ENCODE measurements around the gene SPDYE6.
A peak's percentile ranks its signal among the peaks of the same experiment; 100 is the strongest.
"Not testable (repeated sequence)": the region's sequence is repeated elsewhere in the genome, so short reads cannot be mapped to it uniquely, and the experiment has no call there.

The SPDYE6 gene

DNA sequence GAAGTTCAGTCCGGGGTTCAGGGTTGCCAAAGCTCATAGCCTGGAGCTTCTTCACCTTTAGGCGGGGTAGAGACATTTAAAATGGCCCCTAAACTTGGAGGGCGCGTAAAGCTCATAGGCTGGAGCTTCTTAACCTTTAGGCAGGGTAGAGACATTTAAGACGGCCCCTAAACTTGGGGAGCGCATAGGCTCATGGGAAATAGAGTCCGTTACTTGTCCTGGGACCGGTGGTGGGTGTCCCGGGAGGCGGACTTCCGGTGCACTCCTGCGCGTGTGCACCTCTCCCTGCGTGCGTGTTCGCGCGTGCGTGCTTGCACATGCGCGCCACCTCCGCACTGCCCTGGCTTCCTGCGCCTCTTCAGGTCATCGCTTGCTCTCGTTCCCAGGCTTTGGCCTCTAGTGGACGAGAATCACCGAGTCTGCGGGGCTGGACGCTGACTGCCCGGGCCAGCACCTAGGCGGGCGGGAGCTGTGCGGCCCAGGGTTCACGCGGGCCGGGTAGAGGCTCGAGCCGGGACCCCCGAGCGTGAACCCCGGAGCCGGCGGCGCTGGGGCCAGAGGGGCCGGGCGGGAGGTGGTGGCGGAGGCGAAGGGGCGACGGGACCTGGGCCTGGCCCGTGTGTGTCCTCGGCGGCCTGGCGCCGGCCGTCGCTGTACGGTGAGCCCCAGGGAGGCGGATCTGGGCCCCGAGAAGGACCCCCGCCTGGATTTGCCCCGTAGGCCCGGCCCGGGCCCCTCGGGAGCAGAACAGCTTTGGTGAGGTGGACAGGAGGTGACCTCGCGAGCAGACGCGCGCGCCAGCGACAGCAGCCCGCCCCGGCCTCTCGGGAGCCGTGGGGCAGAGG is 7.5 kb upstream of the SPDYE6 start:
- DNase-seq = peak; percentile 98

DNA sequence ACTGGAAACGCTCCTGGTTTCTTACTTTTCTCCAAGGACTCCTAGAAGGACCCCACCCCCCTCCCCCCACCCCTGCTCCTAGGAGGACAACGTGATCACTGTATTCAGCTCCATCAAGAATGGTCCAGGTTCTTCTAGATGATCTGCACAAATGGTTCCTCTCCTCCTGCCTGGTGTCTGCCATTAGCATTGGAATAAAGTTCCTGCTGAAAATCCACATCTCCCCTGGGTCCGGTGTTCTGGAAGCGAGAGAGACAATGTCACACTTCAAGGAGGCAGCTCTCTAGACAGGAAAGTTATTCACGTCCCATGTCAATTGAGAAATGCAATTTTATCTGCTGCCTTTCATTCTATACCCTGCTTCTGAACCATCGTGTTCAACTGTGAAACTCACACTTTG is 9.3 kb downstream of the SPDYE6 start:
- DNase-seq = not testable (repeated sequence)

DNA sequence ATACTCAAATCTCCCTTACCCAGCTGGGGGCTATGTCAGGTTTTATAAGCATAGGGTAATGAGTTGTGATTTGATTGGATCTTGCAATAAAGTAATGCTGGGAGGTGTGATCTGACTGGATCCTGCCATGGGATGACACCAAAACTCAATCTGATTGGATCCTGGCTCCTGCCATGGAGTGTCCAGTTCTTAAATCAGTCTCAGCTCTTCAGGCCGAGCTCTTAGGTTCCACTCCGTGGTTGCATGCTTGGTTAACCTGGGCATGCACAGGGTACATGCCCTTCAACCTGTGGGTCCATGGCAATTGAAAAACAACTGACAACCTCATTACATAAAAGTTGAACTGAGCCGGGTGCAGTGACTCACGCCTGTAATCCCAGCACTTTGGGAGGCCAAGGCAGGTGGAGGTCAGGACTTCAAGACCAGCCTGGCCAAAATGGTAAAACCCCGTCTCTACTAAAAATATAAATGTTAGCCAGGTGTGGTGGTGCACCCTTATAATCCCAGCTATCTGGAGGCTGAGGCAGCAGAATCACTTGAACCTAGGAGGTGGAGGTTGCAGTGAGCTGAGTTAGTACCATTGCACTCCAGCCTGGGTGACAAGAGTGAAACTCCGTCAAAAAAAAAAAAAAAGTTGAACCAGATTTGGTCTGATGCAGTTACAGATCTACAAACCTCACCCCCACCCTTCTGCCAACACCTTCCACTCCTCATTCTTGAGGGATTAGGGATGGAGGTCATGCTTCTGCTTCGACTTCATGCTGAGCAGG is 15.5 kb downstream of the SPDYE6 start:
- not testable (repeated sequence) for DNase-seq

- DNase-seq = not testable (repeated sequence)
Measured at GRCh38 chr7:102337420-102337819, 18.8 kb downstream of the SPDYE6 start.

DNA sequence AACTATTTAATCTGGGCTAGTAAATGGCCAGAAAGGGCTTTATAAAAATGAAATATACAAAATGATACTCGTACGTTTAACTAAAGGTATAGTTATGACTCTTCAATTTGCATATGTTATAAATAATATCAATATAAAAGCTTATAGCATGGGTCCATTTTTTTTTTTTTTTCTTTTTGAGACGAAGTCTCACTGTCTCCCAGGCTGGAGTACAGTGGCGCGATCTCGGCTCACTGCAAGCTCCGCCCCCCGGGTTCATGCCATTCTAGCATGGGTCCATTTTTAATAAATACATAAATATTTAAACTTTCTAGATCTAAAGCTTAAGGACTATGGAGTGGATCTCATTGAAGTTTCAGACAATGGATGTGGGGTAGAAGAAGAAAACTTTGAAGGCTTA is 19.2 kb downstream of the SPDYE6 start:
- DNase-seq = not testable (repeated sequence)

DNA sequence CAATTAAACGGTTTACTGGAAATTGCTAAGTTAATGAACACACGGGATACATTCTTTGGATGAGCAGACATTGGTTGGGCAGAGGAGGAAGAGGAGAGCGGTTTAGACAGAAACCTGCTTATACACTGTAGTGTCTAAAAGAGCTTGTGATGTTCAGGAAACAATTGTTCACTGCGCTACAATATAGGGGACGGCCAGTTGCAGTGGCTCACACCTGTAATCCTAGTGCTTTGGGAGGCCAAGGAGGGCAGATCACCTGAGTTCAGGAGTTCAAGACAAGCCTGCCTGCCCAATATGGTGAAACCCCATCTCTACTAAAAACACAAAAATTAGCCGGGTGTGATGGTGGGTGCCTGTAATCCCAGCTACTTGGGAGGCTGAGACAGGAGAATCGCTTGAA is 20.7 kb downstream of the SPDYE6 start:
- DNase-seq = not testable (repeated sequence)

DNA sequence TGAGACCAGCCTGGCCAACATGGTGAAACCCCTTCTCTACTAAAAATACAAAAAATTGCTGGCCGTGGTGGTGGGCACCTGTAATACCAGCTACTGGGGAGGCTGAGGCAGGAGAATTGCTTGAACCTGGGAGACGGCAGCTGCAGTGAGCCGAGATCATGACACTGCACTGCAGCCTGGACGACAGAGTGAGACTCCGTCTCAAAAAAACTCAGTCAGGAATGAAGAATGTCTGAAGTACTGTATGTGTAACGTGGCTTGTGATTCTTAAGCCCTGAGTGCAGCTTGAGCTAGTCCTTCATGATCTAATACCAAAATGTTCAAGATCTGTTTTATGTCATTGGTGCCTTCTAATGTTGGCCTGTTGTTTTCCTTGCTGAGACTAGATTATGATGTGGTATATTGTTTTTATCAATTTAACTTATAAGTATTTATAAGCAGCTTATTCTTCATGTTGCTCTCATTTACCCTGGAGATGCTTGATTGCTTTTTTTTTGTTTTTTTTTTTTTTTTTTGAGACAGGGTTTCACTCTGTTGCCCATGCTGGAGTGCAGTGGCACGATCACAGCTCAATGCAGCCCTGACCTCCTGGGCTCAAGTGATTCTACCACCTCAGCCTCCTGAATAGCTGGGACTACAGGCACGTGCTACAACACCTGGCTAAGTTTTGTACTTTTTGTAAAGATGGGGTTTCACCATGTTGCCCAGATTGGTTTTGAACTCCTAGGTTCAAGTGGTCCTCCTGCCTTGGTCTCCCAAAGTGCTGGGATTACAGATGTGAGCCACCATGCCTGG is 25.4 kb downstream of the SPDYE6 start:
- not testable (repeated sequence) for DNase-seq

DNA sequence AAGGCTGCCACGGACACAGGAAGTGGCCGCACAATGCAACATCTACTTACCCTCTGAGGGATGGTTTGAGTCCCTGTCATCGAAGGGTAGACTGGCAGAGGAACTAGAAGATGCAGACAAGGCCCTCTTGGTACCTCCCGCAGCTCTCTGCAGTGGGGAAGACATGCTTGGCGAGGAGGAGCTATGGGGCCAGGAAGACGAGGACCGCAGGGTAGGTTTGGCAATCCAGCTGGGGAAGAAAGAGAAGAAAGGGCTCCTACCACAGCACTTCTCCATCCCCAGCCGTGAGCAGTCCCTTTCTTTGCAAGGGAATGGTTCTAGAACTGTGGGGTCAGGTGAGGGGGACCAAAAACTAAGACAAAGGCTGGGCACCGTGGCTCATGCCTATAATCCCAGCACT is 26.9 kb downstream of the SPDYE6 start:
- not testable (repeated sequence) for DNase-seq

GRCh38 chr7:102328863-102329262 is 27.4 kb downstream of the SPDYE6 start:
- DNase-seq = not testable (repeated sequence)

DNA sequence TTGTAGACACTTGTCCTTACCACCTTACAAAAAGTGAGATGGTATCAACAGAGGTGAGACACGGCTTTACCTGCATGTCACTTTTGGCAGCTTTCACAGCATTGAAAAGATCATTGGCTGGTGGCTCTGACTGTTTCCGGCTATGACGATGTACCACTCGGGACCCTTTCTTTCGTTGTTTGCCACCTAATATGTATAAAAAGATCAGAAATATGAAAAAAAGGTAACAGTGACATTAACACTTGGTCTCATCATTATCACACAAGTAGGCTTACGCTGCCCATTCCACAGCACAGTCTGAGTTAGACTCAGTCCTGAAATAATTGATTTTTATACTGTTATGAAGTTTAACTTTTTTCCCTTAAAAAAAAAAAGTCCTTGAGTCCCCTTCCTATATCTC is 29.1 kb downstream of the SPDYE6 start:
- DNase-seq = not testable (repeated sequence)

DNA sequence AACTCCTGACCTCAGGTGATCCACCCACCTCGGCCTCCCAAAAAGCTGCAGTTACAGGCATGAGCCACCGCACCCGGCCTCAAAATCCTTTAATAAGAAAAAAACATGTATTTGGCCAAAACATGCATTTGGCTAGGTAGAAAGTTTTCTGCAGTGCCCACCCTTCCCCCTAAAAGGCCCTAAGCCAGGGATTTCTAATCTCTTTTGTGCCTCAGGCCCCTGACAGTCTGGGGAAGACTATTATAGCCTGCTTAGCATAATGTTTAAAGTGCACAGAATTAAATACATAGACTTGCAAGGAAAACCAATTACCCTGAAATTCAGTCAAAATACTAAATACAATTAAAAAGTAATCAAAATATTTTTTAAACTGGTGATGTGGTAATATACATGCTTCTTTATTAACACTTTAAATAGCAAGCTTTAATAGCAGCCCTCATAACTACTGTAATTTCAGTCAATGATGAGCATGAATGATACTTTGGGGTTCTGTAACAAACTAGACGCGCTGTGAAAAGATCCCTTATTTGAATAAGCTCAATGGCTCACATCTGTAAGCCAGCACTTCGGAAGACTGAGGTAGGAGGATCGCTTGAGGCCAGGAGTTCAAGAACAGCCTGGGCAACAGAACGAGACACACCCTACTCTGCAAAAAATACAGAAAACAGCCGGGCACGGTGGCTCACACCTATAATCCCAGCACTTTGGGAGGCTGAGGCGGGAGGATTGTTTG is 29.9 kb downstream of the SPDYE6 start:
- DNase-seq = no peak

DNA sequence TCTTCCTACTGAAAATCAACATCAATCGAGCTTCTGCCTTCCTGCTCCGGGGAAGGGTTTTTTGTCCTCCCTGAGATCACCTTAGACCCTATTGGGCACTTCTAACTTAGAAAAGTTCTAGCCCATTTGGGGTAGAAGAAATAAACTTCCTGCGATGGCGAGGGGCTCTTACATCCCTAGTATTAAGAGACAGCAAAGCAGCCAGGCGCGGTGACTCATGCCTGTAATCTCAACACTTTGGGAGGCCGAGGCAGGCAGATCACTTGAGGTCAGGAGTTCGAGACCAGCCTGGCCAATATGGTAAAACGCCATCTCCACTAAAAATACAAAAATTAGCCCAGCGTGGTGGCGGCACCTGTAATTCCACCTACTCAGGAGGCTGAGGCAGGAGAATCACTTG is 31.1 kb downstream of the SPDYE6 start:
- not testable (repeated sequence) for DNase-seq

- DNase-seq = no peak
Measured at GRCh38 chr7:102323914-102324195, 32.4 kb downstream of the SPDYE6 start.

- no peak for DNase-seq
Measured at GRCh38 chr7:102322202-102322715, 34.0 kb downstream of the SPDYE6 start.

DNA sequence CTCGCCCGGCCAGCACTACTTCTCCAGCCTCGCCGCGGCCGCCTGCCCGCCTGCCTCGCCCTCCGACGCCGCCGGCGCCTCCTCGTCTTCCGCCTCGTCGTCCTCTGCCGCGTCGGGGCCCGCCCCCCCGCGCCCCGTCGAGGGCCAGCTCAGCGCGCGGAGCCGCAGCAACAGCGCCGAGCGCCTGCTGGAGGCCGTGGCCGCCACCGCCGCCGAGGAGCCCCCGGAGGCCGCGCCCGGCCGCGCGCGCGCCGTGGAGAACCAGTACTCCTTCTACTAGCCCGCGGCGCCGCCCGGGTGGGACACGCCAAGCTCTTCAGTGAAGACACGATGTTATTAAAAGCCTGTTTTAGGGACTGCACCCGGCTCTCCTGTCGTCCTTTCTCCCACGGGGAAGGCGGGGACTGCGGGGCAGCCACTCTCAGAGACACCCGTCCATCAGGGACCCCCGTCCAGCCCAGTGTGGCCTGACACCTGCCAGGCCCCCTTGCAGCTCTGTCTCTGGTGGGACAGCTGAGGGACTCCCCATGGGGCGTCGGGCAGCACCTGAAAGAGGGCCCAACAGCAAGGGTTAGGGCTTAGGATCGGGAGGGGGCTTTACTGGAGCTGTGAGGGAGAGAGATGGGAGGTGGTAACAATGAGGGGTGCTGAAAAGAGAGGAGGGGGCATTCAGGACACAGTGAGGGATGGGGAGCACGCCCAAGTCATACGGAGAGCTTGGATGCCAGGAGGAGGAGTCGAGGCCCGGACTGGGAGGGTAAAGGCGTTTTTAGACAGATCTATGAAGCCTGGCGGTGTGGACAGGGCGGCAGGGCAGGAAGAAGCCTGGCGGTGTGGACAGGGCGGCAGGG is 34.7 kb downstream of the SPDYE6 start:
- DNase-seq = no peak

DNA sequence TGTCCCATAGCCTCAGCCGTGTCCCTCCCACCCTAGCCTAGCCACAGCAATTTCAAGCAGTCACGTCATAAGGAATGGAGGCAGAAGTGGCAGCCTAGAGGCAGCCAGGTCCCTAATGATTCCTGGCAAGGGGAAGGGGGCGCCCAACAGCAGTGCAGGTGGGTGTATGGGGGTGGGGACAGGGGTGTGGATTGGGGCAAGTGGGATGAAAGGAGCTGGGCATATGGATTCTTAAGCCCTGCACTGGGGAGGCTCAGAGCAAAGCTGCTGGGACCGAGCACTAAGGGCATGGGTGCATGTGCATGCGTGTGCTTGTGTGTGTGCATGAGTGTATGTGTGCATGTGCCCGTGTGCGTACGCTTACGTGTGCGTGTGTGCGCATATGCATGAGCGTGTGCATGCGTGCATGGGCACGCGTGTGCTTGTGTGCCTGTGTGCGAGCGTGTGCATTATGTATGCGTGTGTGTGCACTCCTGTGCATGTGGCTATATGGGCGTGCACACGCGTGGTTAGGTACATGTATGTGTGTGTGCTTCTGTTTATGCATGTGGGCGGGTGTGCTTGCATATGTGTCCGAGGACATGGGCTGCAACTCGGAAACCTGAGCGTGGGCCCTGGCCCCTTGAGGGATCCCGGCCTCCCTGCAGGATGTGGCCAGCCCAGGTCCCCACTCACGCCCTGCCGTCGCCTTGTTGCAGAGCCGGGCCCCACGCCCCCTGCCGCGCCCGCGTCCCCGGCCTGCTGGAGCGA is 35.5 kb downstream of the SPDYE6 start:
- DNase-seq = no peak

DNA sequence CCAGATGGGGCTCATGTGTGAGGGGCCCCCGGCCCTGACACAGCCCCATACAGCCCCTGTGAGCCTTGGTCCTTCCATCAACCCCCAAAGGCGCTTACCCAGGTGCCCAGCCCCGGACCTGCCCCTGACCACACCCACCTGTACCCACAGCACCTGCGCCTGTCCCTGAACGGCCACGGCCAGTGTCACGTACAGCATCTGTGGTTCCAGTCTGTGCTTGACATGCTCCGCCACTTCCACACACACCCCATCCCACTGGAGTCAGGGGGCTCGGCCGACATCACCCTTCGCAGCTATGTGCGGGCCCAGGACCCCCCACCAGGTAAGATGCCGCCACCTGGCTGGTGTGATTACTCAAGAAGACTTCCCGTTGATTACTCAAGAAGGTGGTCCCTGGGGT is 36.1 kb downstream of the SPDYE6 start:
- no peak for DNase-seq

- no peak for DNase-seq
Measured at GRCh38 chr7:102319671-102320070, 36.6 kb downstream of the SPDYE6 start.

DNA sequence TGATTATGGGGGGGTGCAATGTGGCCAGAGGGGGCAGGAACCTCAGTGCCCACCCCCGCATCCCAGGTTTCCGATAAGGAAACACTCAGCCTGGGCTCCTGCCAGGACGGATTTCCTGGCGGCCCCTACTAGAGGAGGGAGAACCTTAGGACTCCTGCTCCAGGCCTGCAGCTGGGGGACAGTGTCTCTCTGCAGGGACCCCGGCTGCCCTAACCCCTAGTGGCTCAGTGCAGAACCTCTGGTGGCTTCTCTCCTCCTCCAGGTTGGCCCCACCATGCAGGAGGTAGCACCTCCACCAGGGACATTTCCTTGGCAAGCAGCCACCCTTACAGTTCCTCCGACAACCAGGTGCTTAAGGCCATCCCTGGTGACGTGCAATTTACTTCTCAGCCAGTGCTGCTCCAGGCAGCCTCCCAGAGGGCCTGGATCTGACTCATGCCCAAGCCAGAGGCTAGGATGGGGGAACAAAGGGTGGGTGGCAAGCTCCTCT is 37.7 kb downstream of the SPDYE6 start:
- no peak for DNase-seq

DNA sequence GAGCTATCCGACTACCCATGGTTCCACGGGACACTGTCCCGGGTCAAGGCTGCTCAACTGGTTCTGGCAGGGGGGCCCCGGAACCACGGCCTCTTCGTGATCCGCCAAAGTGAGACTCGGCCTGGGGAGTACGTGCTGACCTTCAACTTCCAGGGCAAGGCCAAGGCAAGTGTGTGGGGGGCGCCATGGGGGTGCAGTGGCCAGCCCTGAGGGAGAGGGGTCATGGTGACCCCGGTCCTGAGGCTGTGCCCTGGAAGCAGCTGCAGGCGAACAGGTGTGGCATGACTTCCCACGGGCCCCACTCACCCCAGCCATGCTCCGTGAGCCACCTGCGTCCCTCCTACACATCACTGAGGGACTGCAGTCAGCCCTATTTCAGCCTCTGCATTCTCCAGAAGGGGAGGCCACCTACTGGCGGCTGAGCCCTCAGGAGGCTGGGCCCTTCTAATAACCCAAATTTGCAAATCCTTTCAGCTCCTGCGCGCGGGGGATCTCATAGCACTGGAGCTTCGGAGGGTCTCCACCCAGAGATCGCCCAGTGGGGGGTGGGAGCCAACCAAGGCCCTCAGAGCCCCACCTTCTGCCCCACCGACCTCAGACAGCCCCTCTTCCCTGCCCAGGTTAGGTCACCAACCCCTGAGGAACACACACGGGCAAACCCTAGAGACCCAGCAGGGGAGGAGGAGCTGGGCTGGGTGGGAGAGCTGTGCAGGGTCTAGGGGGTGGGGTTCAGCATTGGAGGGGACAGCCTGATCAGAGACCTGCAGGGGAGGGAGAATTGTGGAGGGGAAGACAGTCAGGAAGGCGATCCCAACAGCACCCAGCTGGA is 38.8 kb downstream of the SPDYE6 start:
- no peak for DNase-seq
